Activated CD4-positive, alpha-beta memory T cell treated with anti-CD3 and anti-CD28 coated beads, Interleukin-2, amount 10 ng/mL, durations not matched to agents 7 days and 5 days (primary cell): ENCODE measurements around the gene ADGRD1. TPM values are rescaled to one million over a fixed set of nuclear protein-coding genes. Genes with fewer than 3 reads are reported as not detected.

ENCODE experiments used
- CTCF ChIA-PET: fragments of 350-600 bp; sonication (Branson Sonifier 250); formaldehyde crosslinking; loops from one replicate; lab custom pipeline; 2021; ENCODE audit warnings: antibody characterized with exemption, inconsistent platforms; lab: Charles Lee
- POLR2A ChIA-PET: fragments of 350-600 bp; sonication (Branson Sonifier 250); formaldehyde crosslinking; loops from one replicate; lab custom pipeline; 2021; ENCODE audit warnings: antibody characterized with exemption; lab: Charles Lee
- DNase-seq: peaks from one replicate; pipeline ENCODE4 v3.0.0-alpha.2; 2020
- H3K27ac Mint-ChIP-seq: one replicate; pipeline ENCODE4 v1.8.0; 2021; ENCODE audit warnings: mild to moderate bottlenecking, mixed read lengths
- H3K27me3 Mint-ChIP-seq: one replicate; pipeline ENCODE4 v1.8.0; 2021; ENCODE audit warnings: mixed read lengths
- H3K36me3 Mint-ChIP-seq: one replicate; pipeline ENCODE4 v1.8.0; 2021; ENCODE audit warnings: low read depth, mixed read lengths
- H3K4me1 Mint-ChIP-seq: one replicate; pipeline ENCODE4 v1.8.0; 2021; ENCODE audit warnings: mixed read lengths
- H3K4me3 Mint-ChIP-seq: one replicate; pipeline ENCODE4 v1.8.0; 2021; ENCODE audit warnings: mild to moderate bottlenecking, mixed read lengths
- H3K9me3 Mint-ChIP-seq: one replicate; pipeline ENCODE4 v1.8.0; 2021; ENCODE audit warnings: mixed read lengths
- total RNA-seq, 2 experiments: library from RNA; stranded (reverse); gene quantifications; one replicate each; pipeline ENCODE4 v1.2.3, GENCODE V29; 2021

ADGRD1 gene
- total RNA-seq, 2 experiments from 2014 or later = 0.23 TPM; not detected in 1

- peaks cover 7% of the 10 kb centered on the region for H3K4me1 Mint-ChIP-seq
- H3K27me3 Mint-ChIP-seq = no peaks in the 10 kb centered on the region
- H3K27ac Mint-ChIP-seq = no peak overlapping the region
- peak; percentile 79 for DNase-seq
- no peaks in the 10 kb centered on the region for H3K36me3 Mint-ChIP-seq
- H3K9me3 Mint-ChIP-seq = no peaks in the 10 kb centered on the region
- ChIA-PET POLR2A (interaction anchor here (1.1 to 1.4 kb wide), 2 partner anchors 11 to 28 kb away, joined by 3 read pairs; no protein-coding TSS in a partner anchor), CTCF (interaction anchor here (0.6 to 4.5 kb wide), 13 partner anchors 10 to 845 kb away, joined by 3 to 86 read pairs (median 5); partner anchors contain the start of genes EP400 and MMP17)
- no peak overlapping the region for H3K4me3 Mint-ChIP-seq
Measured at GRCh38 chr12:131104463-131105350, 151.0 kb downstream of the ADGRD1 start.

GRCh38 chr12:131105351-131105735 is 151.6 kb downstream of the ADGRD1 start:
- Mint-ChIP-seq H3K4me3 (no peak overlapping the region), H3K36me3 (no peaks in the 10 kb centered on the region), H3K27me3 (no peaks in the 10 kb centered on the region), H3K27ac (no peak overlapping the region), H3K9me3 (no peaks in the 10 kb centered on the region), H3K4me1 (peaks cover 7% of the 10 kb centered on the region)
- DNase-seq = no peak
- ChIA-PET CTCF (interaction anchor here (1.1 to 4.5 kb wide), 13 partner anchors 10 to 730 kb away, joined by 3 to 86 read pairs (median 6); partner anchors contain the start of gene MMP17), POLR2A (interaction anchor here (0.7 to 1.1 kb wide), 2 partner anchors 27 to 233 kb away, joined by 3 read pairs; no protein-coding TSS in a partner anchor)

- peaks cover 7% of the 10 kb centered on the region for H3K4me1 Mint-ChIP-seq
- CTCF ChIA-PET = interaction anchor here (1.2 to 4.5 kb wide), 10 partner anchors 9 to 724 kb away, joined by 3 to 86 read pairs (median 10); partner anchors contain the start of gene MMP17
Measured at GRCh38 chr12:131105736-131106348, 152.1 kb downstream of the ADGRD1 start.

GRCh38 chr12:131106349-131106941 is 152.7 kb downstream of the ADGRD1 start:
- no peak for DNase-seq
- Mint-ChIP-seq H3K27me3 (no peaks in the 10 kb centered on the region), H3K9me3 (no peaks in the 10 kb centered on the region), H3K36me3 (no peaks in the 10 kb centered on the region), H3K4me3 (no peak overlapping the region), H3K4me1 (peaks cover 7% of the 10 kb centered on the region), H3K27ac (no peak overlapping the region)
- ChIA-PET POLR2A (interaction anchor here (0.7 kb wide), 1 partner anchor 234 kb away, joined by 3 read pairs; no protein-coding TSS in a partner anchor), CTCF (interaction anchor here (1.3 to 4.5 kb wide), 9 partner anchors 9 to 723 kb away, joined by 3 to 86 read pairs (median 11); partner anchors contain the start of gene MMP17)

More at GRCh38 chr12:131105736-131106348, 152.1 kb downstream of the ADGRD1 start:
- no peak overlapping the region for H3K27ac Mint-ChIP-seq
- H3K9me3 Mint-ChIP-seq = no peaks in the 10 kb centered on the region
- POLR2A ChIA-PET = interaction anchor here (0.7 kb wide), 1 partner anchor 233 kb away, joined by 3 read pairs; no protein-coding TSS in a partner anchor
- H3K4me3 Mint-ChIP-seq = no peak overlapping the region
- H3K36me3 Mint-ChIP-seq = no peaks in the 10 kb centered on the region
- peak; percentile 35 for DNase-seq
- H3K27me3 Mint-ChIP-seq = no peaks in the 10 kb centered on the region

- ChIA-PET CTCF (no interaction called here), POLR2A (no interaction called here)
- H3K27me3 Mint-ChIP-seq = no peaks in the 10 kb centered on the region
- peaks cover 7% of the 10 kb centered on the region for H3K4me1 Mint-ChIP-seq
- H3K4me3 Mint-ChIP-seq = no peak overlapping the region
- H3K9me3 Mint-ChIP-seq = no peaks in the 10 kb centered on the region
- H3K36me3 Mint-ChIP-seq = no peaks in the 10 kb centered on the region
- no peak for DNase-seq
- no peak overlapping the region for H3K27ac Mint-ChIP-seq
Measured at GRCh38 chr12:131108177-131108955, 154.7 kb downstream of the ADGRD1 start.

- CTCF ChIA-PET = no interaction called here
- no peak for DNase-seq
Measured at GRCh38 chr12:131111446-131111845, 157.7 kb downstream of the ADGRD1 start.

GRCh38 chr12:131112021-131112420 is 158.3 kb downstream of the ADGRD1 start:
- DNase-seq = no peak
- ChIA-PET POLR2A (no interaction called here), CTCF (interaction anchor here (1.5 kb wide), 1 partner anchor 20 kb away, joined by 4 read pairs; no protein-coding TSS in a partner anchor)
- Mint-ChIP-seq H3K36me3 (no peaks in the 10 kb centered on the region), H3K27ac (no peak overlapping the region), H3K4me1 (no peaks in the 10 kb centered on the region), H3K27me3 (no peaks in the 10 kb centered on the region), H3K9me3 (no peaks in the 10 kb centered on the region), H3K4me3 (no peak overlapping the region)

More at GRCh38 chr12:131111446-131111845, 157.7 kb downstream of the ADGRD1 start:
- POLR2A ChIA-PET = no interaction called here
- H3K36me3 Mint-ChIP-seq = no peaks in the 10 kb centered on the region
- H3K4me1 Mint-ChIP-seq = no peaks in the 10 kb centered on the region
- no peaks in the 10 kb centered on the region for H3K27me3 Mint-ChIP-seq
- no peak overlapping the region for H3K4me3 Mint-ChIP-seq
- H3K9me3 Mint-ChIP-seq = no peaks in the 10 kb centered on the region
- no peak overlapping the region for H3K27ac Mint-ChIP-seq

GRCh38 chr12:131112700-131113290 is 159.1 kb downstream of the ADGRD1 start:
- Mint-ChIP-seq H3K27me3 (no peaks in the 10 kb centered on the region), H3K4me3 (no peak overlapping the region), H3K4me1 (no peaks in the 10 kb centered on the region), H3K27ac (no peak overlapping the region), H3K9me3 (no peaks in the 10 kb centered on the region), H3K36me3 (no peaks in the 10 kb centered on the region)
- DNase-seq = no peak
- ChIA-PET CTCF (interaction anchor here (1.5 to 5.3 kb wide), 2 partner anchors 8 to 19 kb away, joined by 4 to 35 read pairs; no protein-coding TSS in a partner anchor), POLR2A (no interaction called here)

- POLR2A ChIA-PET = no interaction called here
- Mint-ChIP-seq H3K36me3 (no peaks in the 10 kb centered on the region), H3K4me3 (no peak overlapping the region), H3K27me3 (no peaks in the 10 kb centered on the region), H3K4me1 (no peaks in the 10 kb centered on the region), H3K9me3 (no peaks in the 10 kb centered on the region), H3K27ac (no peak overlapping the region)
- CTCF ChIA-PET = interaction anchor here (0.8 to 5.3 kb wide), 2 partner anchors 9 to 18 kb away, joined by 4 to 35 read pairs; no protein-coding TSS in a partner anchor
- no peak for DNase-seq
Measured at GRCh38 chr12:131113568-131114270, 160.0 kb downstream of the ADGRD1 start.

GRCh38 chr12:131114271-131114670 is 160.6 kb downstream of the ADGRD1 start:
- CTCF ChIA-PET = interaction anchor here (0.8 to 5.3 kb wide), 2 partner anchors 10 to 18 kb away, joined by 4 to 35 read pairs; no protein-coding TSS in a partner anchor
- no peaks in the 10 kb centered on the region for H3K9me3 Mint-ChIP-seq
- DNase-seq = no peak
- H3K4me3 Mint-ChIP-seq = no peak overlapping the region
- no peaks in the 10 kb centered on the region for H3K27me3 Mint-ChIP-seq
- no peak overlapping the region for H3K27ac Mint-ChIP-seq
- POLR2A ChIA-PET = no interaction called here
- H3K4me1 Mint-ChIP-seq = no peaks in the 10 kb centered on the region
- H3K36me3 Mint-ChIP-seq = no peaks in the 10 kb centered on the region

- H3K9me3 Mint-ChIP-seq = no peaks in the 10 kb centered on the region
- H3K4me3 Mint-ChIP-seq = no peak overlapping the region
- ChIA-PET CTCF (interaction anchor here (0.8 to 5.3 kb wide), 2 partner anchors 10 to 17 kb away, joined by 4 to 35 read pairs; no protein-coding TSS in a partner anchor), POLR2A (no interaction called here)
- no peak for DNase-seq
- H3K36me3 Mint-ChIP-seq = no peaks in the 10 kb centered on the region
- no peaks in the 10 kb centered on the region for H3K27me3 Mint-ChIP-seq
- H3K4me1 Mint-ChIP-seq = no peaks in the 10 kb centered on the region
- H3K27ac Mint-ChIP-seq = no peak overlapping the region
Measured at GRCh38 chr12:131114942-131115584, 161.4 kb downstream of the ADGRD1 start.
